HT-29 (cell line): Measurements from ENCODE around the gene LTB4R. TPM values are rescaled to one million over a fixed set of nuclear protein-coding genes. Genes with fewer than 3 reads are reported as not detected.
A peak's percentile ranks its signal among the peaks of the same experiment; 100 is the strongest.

Source experiments
- DNase-seq: peaks from one replicate; pipeline ENCODE4 v3.0.0-alpha.2; 2015; ENCODE audit warnings: low spot score
- total RNA-seq: library from RNA; depleted of rRNA; stranded (reverse); fragments of >200 nt; shearing (Covaris generic); gene quantifications from 2 replicates; pipeline ENCODE4 v1.2.3, GENCODE V29; 2014

LTB4R gene
- total RNA-seq, 1 experiment from 2014 or later, result 9.8 TPM

DNA sequence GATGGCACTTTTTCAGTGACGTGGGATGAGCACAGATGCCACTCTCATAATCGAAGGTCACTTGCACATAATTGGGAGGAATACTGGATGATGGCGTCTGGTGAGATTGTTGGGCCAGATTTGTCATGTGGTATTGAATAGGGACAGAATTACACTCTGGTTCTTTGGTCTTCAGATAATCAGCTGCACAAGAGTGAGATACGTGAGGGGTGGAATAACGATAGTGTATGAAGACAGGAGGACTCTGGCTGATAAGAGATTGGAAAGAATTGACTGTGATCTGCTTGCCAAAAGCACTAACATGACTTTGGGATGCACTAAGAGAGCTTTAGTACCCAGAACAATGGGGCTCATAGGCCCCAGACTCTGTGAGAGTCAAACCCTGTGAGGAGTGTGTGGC, 32.9 kb upstream of the LTB4R start:
- DNase-seq, result no peak

DNA sequence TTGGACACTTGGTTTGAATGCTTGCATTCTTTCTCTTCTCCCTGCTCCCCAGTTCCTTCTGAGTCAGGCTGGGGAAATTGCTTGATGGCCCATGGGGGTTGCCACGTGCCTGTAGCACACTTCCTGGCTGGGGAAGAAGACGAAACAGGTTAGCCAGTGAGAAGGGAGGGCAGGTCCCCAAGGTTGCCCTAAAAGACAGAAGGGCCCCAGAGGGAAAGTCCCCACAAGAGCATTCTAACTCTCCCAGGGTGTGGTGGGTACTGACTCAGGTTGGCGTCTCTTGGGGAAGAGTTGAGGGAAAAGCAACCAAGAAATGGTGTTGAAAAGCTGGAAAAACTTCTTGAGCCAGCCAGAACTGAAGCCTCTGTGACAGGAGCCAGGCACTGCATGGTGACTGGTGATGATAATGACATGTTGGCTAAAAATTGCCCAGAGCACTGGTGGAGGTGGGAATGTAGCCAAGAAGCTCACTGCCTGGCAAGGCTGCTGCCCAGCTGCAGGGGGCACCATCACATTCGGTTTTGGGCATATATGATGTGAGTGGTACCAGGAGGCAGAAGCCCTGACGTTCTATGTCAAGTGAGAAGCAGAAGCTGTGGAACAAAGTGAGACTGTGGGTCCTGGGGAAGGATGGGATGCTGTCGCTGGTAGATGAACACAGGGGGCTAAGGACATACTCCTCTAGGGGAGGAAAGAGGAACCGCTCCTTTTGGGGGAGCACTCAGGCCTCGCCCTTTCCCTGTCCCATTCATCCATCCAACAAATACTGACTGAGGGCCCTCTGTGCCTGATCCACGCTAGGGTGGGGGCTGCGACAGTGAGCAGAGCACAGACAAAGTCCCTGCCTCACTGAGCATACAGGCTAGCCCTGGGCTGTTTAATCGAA, 31.8 kb upstream of the LTB4R start:
- no peak for DNase-seq

DNA sequence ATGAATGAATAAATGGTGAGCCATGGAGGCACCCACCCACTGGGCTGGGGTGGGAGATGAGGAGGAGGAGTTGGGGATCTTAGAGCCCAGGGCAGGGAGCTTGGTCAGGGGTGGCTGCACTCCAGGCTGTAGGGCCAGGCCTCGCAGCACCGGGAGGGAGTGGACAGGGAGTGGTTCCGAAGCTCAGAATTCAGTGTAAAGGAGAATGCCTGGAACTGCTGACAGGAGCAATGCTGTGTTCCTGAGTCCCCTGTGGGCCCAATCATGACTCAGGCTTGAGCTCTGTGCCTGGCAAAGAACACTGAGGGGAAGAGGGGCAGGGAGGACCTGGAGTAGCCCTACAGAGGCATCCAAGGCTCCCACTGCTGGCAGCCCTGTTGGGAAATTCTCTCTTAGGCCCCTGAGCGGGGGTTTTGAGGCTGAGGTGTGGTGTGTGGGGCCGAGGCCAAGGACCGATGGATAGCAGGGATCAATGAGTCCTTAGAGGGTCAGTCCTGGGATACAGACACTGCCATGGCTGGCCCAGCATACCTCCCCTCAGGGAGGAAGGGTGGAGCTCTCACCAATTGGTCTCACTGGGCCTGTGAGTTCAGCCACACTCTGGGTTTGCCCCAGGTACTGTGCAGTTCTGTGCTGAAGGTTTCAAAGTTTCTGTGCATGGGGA, 30.4 kb upstream of the LTB4R start:
- no peak for DNase-seq

DNA sequence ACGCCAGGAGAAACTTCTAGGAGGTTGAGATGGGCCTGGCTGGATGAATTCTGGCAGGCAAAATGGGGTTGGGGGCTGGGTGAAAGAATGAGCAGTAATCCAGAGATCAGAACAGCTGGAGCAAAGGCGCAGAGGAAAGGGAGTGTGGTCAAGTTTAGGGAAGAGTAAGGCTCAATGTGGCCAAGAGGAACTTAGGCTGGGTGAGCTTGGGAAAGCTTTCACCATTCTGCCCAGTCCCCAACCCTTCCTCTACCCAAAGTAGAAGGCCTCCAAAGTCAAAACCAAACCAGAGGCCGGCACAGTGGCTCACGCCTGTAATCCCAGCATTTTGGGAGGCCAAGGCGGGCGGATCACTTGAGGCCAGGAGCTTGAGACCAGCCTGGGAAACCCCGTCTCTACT, 29.7 kb upstream of the LTB4R start:
- no peak for DNase-seq

DNA sequence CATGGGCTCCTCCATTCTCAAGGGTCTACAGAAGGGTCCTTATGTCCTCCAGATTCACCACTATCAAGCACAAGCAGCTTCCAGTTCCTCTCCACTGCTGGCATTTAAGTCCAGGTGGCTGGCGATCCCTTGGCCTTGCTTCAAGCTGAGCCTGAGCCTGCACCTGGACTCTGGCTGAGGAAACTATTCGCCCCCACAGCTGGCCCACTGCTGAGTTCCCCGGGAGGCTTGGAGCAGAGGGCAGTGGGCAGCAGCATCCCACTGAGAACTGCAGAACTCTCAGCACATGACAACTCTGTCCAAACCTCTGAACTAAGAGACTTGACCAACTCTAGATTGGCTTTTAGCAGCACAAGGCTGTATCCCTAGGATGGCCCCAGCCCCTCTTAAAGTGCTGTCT, 28.6 kb upstream of the LTB4R start:
- DNase-seq, result no peak

DNA sequence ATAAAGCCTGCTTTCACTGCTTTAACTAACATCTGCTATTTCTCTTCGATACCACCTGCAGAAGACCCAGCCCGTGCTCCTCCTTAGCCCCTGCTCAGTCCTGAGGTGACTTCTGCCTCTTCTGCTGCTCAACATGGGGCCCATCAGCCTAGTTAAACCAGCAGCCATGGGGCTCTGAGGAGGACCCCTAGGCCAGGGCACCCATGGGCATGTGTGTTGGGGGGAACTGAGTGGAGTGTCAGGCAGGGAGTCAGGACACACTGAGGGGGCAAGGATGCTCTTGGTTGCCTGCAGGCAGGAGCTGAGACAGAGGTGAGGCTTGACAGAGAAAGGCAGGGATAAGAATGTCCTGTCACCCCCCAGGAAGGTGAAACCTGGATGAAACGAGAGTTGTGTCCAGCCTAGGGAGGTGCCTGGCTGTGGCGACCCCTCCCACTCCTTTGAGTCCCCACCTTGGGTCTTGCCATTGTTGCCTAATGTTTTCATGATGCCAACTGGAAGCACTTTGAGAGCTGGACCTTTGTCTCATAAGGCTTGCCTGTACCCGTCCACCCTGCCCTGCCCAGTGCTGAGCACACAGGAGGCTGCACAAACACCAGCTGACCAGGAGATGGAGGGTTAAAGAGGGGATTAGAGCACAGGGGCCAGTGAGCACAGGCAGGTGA, 27.4 kb upstream of the LTB4R start:
- DNase-seq, result no peak

DNA sequence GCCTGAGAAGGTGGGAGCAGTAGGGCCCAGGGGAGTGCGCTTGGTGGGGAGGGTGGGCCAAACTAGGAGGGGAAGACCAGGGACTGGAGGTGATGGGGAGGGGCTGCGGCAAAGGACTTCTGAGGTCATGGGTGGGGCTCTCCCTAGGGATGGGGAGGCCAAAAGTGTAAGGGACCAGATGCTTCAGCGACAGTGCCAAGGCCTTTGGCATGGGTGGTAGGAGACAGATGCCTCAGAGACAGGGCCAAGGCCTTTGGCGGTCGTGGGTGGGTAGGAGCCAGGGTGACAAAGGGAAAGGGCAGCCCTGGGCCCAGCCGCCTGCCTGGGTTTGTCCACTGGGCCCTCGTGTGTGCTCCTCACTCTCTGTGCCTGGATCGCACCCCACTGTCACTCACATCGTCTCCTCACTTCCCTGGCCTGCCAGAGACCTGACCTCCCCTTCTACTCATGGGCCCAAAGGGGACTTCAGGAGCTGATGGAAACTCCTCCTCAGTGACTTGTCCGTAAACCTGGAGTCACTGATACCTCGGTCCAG, 26.7 kb upstream of the LTB4R start:
- DNase-seq, result no peak

DNA sequence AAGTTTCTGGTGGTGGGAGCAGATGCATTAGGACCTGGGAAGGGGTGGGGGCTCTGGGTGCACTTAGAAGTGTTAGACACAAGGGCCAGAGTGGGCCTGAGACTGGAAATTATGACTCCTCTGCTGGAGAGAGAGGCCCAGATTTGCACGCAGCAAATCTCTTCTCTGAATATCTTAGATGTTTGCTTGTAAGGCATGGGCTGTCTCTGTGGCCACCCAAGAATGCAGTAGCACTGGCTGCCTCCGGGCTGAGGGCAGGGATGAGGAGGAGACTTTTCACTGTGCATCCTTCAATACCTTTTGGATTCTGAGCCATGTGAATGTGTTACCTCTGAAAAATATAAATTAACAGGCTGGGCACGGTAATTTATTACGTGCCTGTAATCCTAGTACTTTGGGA, 26.0 kb upstream of the LTB4R start:
- DNase-seq, result no peak

DNA sequence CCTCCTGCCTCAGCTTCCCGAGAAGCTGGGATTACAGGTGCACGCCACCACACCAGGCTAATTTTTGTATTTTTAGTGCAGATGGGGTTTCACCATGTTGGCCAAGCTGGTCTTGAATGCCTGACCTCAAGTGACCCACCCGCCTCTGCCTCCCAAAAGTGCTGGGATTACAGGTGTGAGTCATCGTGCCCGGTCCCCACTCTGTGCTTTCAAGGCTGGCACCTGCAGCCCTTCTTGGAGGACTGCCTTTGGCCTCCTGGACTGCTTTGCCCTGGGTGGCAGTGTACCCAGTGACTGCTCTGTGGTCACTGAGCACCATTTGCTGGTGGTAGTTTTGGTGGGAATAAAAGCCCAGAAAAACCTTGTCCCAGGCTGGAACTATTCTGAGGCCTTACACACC, 24.3 kb upstream of the LTB4R start:
- no peak for DNase-seq

DNA sequence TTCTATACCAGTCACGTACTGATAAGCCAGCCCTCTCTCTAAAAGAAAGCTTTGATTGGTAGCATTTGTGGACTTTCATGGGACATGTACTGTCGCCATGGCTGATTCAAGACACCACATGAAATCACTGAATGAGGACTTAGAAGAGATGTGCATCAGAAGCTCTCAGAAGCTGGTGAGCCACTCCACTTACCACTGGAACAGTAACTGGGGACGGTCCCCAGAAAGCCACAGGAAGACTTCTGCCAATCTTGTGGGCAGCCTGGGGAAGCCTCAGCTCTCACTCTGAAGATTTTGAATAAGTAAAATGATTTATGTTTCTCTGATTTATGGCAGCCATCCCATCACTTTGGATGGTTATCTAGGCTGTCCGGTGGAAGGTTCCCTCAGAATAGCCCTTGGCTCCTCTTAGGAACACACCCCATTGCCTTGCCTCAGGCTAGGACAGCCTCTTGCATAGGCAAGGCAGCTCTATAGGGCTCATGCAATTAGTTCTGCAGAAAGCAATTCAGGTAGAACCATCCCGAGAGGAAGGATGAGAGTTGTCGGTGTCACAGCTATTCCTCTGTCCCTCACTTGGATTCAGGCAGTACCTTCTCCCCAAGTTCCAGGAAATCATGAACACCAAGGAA, 21.5 kb upstream of the LTB4R start:
- DNase-seq, result no peak

DNA sequence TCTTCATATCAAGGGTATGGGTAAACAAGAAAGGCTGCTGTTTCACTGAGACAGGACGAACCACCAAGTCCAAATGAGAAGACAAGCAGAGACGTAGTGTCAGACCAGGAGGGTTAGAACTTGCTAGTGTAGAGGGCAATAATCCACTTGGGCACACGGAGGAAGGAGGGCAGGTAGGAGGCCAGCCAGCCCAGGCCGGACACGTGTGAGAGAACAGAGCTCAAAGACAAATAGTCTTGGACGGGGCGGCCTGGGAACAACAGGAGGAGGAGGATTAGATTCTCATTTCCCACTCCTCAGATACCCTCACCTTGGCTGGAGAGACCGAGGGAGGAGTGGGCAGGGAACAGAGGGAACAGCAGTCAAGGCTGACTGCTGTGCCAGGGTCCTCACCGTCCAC, 20.6 kb upstream of the LTB4R start:
- DNase-seq, result no peak

DNA sequence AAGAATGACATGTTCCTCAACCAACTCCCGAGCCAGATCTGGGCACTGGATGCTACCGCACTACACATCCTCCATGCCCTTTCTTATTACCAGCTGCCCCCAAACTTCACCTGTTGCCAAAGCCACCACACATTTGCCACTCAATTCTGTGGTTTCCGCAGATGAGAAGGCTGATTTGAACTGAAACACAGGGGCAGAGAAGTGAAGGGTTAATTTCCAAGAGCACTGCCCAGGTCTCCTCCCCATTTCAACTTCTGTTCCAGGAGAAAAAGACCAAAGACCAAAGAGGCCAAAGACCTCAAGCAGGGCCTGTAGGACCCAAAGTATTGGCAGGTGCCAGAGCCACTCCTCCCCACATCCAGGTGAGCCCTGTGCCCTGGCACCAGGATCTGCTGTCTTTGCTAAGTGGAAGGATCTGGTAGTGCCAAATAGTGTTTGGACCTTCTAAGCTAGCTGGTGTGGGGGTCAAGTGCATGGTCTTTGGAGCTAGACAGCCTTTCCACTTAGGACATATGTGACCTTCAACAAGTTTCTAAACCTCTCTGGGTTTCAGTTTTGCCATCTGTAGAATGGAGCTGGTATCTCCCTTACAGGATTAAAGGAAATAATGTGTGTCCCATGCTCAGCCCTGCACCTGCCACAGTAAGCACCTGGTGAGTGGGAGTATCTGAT, 19.7 kb upstream of the LTB4R start:
- DNase-seq, result no peak

DNA sequence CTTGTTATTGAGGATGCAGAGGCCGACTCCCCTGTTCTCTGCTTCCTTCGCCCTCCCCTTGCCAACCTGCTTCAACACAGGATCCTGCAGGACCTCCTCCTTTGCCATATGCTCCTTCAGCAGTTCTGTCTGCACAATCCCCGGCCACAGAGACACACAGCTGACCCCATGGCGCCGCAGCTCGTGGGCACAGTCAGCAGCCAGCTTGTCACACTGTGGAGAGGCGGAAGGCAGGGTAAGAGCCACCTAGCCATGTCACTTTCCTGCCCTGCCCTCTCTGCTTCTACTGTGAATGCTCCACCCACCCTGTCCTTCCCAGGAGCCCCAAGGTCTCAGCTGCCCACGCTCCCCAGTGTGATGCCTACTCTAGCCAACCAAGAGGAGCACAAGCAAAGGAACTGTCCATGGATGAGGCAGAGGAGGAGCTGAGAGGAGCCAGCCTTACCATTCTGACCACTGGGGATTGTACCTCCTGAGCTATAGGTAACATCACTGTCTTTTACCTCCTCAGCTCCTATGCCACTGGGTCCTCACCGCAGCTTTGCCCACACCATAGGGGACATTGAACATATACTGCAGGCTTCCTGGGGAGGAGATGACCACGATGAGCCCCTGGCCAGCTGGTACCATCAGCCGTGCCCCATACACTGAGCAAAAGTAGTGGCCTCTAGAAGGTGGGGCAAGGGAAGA, 19.0 kb upstream of the LTB4R start:
- DNase-seq, result no peak

DNA sequence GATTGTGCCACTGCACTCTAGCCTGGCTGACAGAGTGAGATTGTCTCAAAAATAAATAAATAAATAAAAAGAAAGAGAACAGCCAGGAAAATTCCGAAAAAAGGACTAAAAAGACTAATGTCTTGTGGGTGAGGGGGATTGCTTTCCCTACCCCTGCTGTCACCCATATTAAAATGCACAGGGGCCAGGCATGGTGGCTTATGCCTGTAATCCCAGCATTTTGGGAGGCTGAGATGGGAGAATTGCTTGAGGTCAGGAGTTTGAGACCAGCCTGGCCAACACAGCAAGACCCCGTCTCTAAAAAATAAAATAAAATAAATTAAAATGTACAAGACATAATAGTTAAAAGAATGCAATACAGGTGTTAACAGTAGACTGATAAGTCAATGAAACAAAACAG, 17.8 kb upstream of the LTB4R start:
- no peak for DNase-seq

DNA sequence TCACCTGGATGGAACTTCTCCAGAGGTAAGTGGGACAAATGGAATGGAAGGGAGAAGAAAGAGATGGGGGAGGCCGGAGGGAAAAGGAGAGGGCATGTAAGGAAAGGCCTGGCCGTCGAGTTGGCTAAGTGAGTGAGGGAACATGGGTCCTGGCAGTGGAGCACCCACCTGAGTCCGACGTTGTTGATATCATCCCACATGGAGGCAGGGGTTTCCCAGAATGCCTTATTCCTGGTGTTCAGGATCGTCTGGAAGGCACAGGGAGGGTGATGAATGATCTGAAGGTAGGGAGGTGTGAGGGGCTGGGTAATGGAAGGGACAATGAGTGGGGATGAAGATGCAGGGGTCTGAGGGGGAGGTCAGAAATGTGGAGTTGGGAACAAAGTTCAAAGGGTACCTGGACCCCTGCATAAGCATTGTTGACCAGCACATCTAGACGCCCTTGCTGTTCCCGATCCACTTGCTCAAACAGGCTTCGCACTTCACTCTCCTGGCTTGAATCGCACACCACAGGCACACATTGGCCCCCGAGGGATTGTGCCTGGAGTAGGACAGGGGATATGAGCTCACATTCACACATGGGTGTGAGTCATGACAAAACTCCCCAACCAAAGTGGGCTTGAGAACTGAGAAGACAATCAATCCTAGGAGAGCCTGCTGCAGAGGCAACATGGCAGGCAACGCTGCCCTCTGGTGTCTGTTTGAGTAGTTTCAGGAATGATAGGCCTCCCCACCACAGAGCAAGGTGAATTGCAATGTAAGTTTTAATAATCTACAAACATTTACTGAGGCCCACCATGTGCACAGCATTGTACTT, 14.8 kb upstream of the LTB4R start:
- DNase-seq, result peak; percentile 59

DNA sequence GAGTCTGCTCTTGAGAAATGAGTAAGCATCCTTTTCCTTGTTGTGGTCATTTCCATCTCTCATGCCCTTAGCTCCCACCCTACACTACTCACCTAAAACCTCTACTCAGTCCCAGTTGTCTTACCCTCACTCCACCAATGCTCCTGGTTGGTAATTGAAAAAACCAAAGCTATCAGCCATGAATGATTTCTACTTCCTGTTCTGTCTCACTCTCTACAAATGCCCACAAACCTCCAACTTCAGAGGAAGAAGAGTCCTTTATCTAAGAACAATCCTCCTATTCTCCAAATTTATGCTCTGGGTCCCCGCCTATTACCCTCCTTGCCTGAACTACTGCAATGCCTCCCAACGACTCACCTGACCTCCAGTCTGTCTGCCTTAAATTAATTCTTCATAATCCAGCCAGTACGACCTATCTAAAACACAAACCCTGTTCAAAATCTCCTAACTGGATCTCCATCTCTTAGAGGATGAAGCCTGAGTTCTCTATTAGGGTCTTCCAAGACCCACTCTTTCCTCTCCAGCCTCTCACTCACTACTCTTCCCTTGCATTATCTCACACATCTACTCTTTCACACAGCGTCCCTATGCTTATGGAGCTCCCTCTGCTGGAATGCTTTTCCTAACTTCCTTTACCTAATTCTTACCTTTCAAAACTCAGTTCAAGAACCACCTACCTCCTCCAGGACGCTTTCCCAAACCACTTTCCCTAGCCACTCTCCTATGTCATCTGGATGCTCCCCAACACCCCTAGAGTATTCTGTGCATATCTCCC, 13.9 kb upstream of the LTB4R start:
- DNase-seq, result peak; percentile 59

DNA sequence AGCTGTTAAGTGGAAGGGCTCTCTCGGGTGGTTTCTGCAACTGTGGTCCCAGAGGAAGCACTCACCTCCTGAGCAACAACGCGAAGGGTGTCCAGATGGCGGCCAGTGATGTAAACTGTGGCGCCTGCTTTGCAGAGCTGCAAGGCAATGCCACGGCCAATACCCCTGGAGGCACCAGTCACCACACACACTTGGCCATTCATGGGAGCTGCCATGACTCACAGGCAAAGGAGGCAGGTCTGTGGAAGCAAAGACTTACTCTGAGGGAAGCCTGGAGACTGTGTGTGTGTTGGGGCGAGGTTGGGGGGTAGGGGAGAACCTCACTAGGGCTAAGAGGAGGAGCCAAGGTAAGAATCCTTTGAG, 12.4 kb upstream of the LTB4R start:
- peak; percentile 43 for DNase-seq

DNA sequence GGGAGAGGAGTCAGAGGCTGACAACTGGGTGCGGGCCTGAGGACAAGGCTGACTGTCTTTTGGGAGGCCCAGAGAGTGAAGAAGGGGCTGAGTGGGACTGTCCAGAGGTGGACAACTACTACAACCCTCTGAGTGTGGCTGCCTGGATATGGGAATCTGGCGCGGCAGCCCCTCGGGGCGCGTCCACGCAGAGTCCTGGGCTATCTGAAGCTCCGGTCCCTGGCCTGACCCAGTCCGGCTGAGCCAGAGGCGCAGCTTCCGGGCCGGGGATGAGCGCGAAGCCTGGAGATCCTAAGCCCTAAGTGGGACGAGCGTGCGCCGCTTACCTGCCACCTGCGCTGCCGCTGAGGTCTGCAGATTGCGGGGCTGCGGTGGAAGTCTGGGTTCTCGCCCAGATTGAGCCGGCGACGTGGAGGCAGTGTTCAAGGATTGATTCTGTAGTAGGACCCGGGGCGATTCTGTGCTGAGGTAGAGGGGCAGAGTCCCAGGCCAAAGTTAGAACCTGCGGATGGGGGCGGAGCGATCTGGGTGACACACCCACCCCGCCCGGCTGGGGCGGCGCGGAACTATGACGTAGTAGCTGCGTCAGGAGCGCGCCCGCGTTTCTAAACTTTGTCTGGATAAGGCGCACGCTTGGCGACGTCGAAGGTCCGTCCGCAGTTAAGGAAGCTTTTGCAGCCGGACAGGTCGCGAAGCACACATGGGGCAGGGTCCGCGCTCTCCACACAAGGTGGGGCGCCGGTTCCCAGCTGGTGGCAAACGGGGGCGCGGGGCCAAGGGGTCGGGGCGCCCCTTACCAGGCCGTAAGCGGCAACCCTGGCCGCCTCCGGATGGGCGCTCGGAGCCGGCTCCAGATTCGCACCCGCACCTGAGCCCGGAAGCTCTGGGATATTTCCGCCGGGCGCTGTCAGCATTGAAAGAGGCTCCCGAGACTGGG, 11.8 kb upstream of the LTB4R start, which contains the start of the genes DHRS1 and NOP9:
Gene DHRS1, minus strand, starts transcription at position 526 of the 937 bp plus-strand sequence. CDS start 674 bp downstream, outside the sequence.
Gene NOP9, plus strand, starts transcription at position 596 of the 937 bp plus-strand sequence. Its CDS starts 105 bp downstream, at position 701.
- DNase-seq, result peak; percentile 89
